IMR-90 (cell line): Measurements from ENCODE around the gene CCNQ. TPM values are rescaled to one million over a fixed set of nuclear protein-coding genes. Genes with fewer than 3 reads are reported as not detected.

Source experiments
- ATAC-seq: fragments of 200-7000 bp; cut with Tn5 transposase; 2 replicates; pipeline ENCODE4 v1.9.1; 2020; ENCODE audit warnings: low read depth, mild to moderate bottlenecking, moderate library complexity
- BruUV-seq: library from RNA; stranded (reverse); fragments of 400-500 nt; replicated peaks from 2 replicates; lab custom pipeline; 2021; lab: Mats Ljungman, UMichigan
- CTCF ChIA-PET: fragments of 300-600 bp; formaldehyde crosslinking; extraction: SDS; loops from one replicate; lab custom pipeline; 2021; ENCODE audit warnings: antibody characterized with exemption; lab: Yijun Ruan, JAX
- POLR2A ChIA-PET: fragments of 300-600 bp; sonication (Branson Sonifier 250); formaldehyde crosslinking; loops from one replicate; lab custom pipeline; 2022; ENCODE audit warnings: antibody characterized with exemption; ENCODE audit not compliant: unreplicated experiment; lab: Charles Lee
- DNase-seq: peaks from one replicate; pipeline ENCODE4 v3.0.0; 2013
- H2AFZ ChIP-seq: replicated peaks from 2 replicates; pipeline ENCODE3; 2013; ENCODE audit warnings: low read length, mild to moderate bottlenecking; ENCODE audit not compliant: poor library complexity
- H2AK5ac ChIP-seq: 2 replicates; pipeline ENCODE4 v1.6.1; 2013; ENCODE audit warnings: low read depth, low read length, inconsistent platforms
- H2AK9ac ChIP-seq: replicated peaks from 2 replicates; pipeline ENCODE3; 2013; ENCODE audit warnings: mild to moderate bottlenecking, low read depth, low read length, moderate library complexity; ENCODE audit not compliant: poor library complexity
- H2BK120ac ChIP-seq: 2 replicates; pipeline ENCODE4 v1.6.1; 2013; ENCODE audit warnings: low read depth, low read length, inconsistent platforms
- H2BK15ac ChIP-seq: 3 replicates; pipeline ENCODE4 v1.6.1; 2013; ENCODE audit warnings: low read depth, low read length, inconsistent platforms
- H2BK20ac ChIP-seq: 2 replicates; pipeline ENCODE4 v1.6.1; 2013; ENCODE audit warnings: low read depth, mild to moderate bottlenecking, inconsistent platforms, low read length, moderate library complexity
- H2BK5ac ChIP-seq: 2 replicates; pipeline ENCODE4 v1.6.1; 2013; ENCODE audit warnings: mild to moderate bottlenecking, low read depth, low read length, inconsistent platforms; ENCODE audit not compliant: poor library complexity, severe bottlenecking
- H3K14ac ChIP-seq: replicated peaks from 2 replicates; pipeline ENCODE4 v1.6.1; 2013; ENCODE audit warnings: low read depth, low read length, inconsistent platforms
- H3K18ac ChIP-seq: 2 replicates; pipeline ENCODE4 v1.6.1; 2013; ENCODE audit warnings: low read depth, low read length, control low read depth
- H3K23ac ChIP-seq: 2 replicates; pipeline ENCODE4 v1.6.1; 2013; ENCODE audit warnings: low read depth, low read length, inconsistent platforms
- H3K27ac ChIP-seq: 2 replicates; pipeline ENCODE4 v1.5.1; 2013; ENCODE audit warnings: mild to moderate bottlenecking, control low read depth, low read length; ENCODE audit not compliant: insufficient read depth
- H3K27me3 ChIP-seq: 2 replicates; pipeline ENCODE4 v1.6.1; 2013; ENCODE audit warnings: low read length; ENCODE audit not compliant: control insufficient read depth, insufficient read depth
- H3K36me3 ChIP-seq: 2 replicates; pipeline ENCODE4 v1.6.1; 2013; ENCODE audit warnings: low read length, mixed read lengths; ENCODE audit not compliant: control insufficient read depth, insufficient read depth
- H3K4ac ChIP-seq: 2 replicates; pipeline ENCODE4 v1.6.1; 2013; ENCODE audit warnings: low read depth, low read length, inconsistent platforms
- H3K4me1 ChIP-seq: 2 replicates; pipeline ENCODE4 v1.6.1; 2013; ENCODE audit warnings: low read length, mixed read lengths; ENCODE audit not compliant: control insufficient read depth, insufficient read depth
- H3K4me2 ChIP-seq: 2 replicates; pipeline ENCODE4 v1.6.1; 2013; ENCODE audit warnings: low read depth, mild to moderate bottlenecking, control low read depth, low read length, moderate library complexity
- H3K4me3 ChIP-seq: 2 replicates; pipeline ENCODE4 v1.5.1; 2013; ENCODE audit warnings: low read depth, mild to moderate bottlenecking, control low read depth, low read length, moderate library complexity; ENCODE audit not compliant: insufficient read depth
- H3K56ac ChIP-seq: 2 replicates; pipeline ENCODE4 v1.6.1; 2013; ENCODE audit warnings: low read length, inconsistent platforms; ENCODE audit not compliant: insufficient read depth; ENCODE audit errors: extremely low read depth
- H3K79me1 ChIP-seq, 2 experiments: 2 replicates each; pipeline ENCODE4 v1.6.1; 2013; ENCODE audit warnings: low read length in 2 of 2, inconsistent platforms in 1 of 2, low read depth in 1 of 2
- H3K9ac ChIP-seq: 2 replicates; pipeline ENCODE4 v1.6.1; 2013; ENCODE audit warnings: low read depth, low read length, control low read depth
- H3K9me1 ChIP-seq: 2 replicates; pipeline ENCODE4 v1.6.1; 2013; ENCODE audit warnings: low read length, inconsistent platforms; ENCODE audit not compliant: insufficient read depth
- H3K9me3 ChIP-seq: 2 replicates; pipeline ENCODE4 v1.6.1; 2013; ENCODE audit warnings: low read length; ENCODE audit not compliant: control insufficient read depth, insufficient read depth
- H4K20me1 ChIP-seq: 2 replicates; pipeline ENCODE4 v1.6.1; 2013; ENCODE audit warnings: low read length, inconsistent platforms; ENCODE audit not compliant: insufficient read depth
- H4K5ac ChIP-seq: 2 replicates; pipeline ENCODE4 v1.6.1; 2013; ENCODE audit warnings: mild to moderate bottlenecking, low read depth, low read length, control low read depth
- H4K8ac ChIP-seq, 2 experiments: 2 replicates each; pipeline ENCODE4 v1.6.1; 2013; ENCODE audit warnings: low read depth in 2 of 2, low read length in 2 of 2, control low read depth in 1 of 2, inconsistent platforms in 1 of 2
- H4K91ac ChIP-seq: 2 replicates; pipeline ENCODE4 v1.6.1; 2013; ENCODE audit warnings: low read depth, low read length, inconsistent platforms; ENCODE audit not compliant: insufficient read depth
- CHD1 ChIP-seq: IDR thresholded peaks from 2 replicates; pipeline ENCODE4 v1.6.1; 2012; ENCODE audit warnings: low read depth, low read length, improper control_type of control experiment
- FOS ChIP-seq: fragments of 150-350 bp; IDR thresholded peaks from 2 replicates; pipeline ENCODE4 v1.6.1; 2016; ENCODE audit warnings: low read depth, low read length
- MAZ ChIP-seq: IDR thresholded peaks from 2 replicates; pipeline ENCODE4 v1.6.1; 2012; ENCODE audit warnings: low read depth, mild to moderate bottlenecking, low read length, improper control_type of control experiment, moderate library complexity, borderline replicate concordance
- MXI1 ChIP-seq: IDR thresholded peaks from 2 replicates; pipeline ENCODE4 v1.6.1; 2012; ENCODE audit warnings: low read depth, mild to moderate bottlenecking, low read length, moderate library complexity, borderline replicate concordance
- NFE2L2 ChIP-seq: fragments of 150-350 bp; IDR thresholded peaks from 2 replicates; pipeline ENCODE4 v1.6.1; 2016; ENCODE audit warnings: low read depth, mild to moderate bottlenecking, low read length
- POLR2A ChIP-seq: IDR thresholded peaks from 2 replicates; pipeline ENCODE4 v1.6.1; 2012; ENCODE audit warnings: mild to moderate bottlenecking, low read depth, low read length
- RAD21 ChIP-seq: IDR thresholded peaks from 2 replicates; pipeline ENCODE4 v1.6.1; 2012; ENCODE audit warnings: low read length, improper control_type of control experiment
- RCOR1 ChIP-seq: IDR thresholded peaks from 2 replicates; pipeline ENCODE4 v1.6.1; 2012; ENCODE audit warnings: mild to moderate bottlenecking, low read length, improper control_type of control experiment; ENCODE audit not compliant: insufficient replicate concordance
- RFX5 ChIP-seq: IDR thresholded peaks from 2 replicates; pipeline ENCODE4 v1.8.0; 2012; ENCODE audit warnings: low read depth, mild to moderate bottlenecking, low read length, moderate library complexity
- WGBS, 2 experiments: methylation state at CpG; one replicate each; pipeline versions ENCODE4 v1.1.5 to v1.1.7; 2013; ENCODE audit warnings: missing lambda C conversion rate in 2 of 2; ENCODE audit not compliant: insufficient read length in 1 of 2; ENCODE audit errors: extremely low coverage in 2 of 2; 5-methylcytosine and 5-hydroxymethylcytosine counted together
- dilution Hi-C: fragments of 300-500 bp; cut with HindIII; formaldehyde crosslinking; loops from one replicate; pipeline ENCODE4 v1.14.3; 2018; ENCODE audit warnings: low sequenced_read_pairs; ENCODE audit not compliant: unreplicated experiment
- in situ Hi-C: fragments of 300-500 bp; cut with MboI; formaldehyde crosslinking; loops from 3 replicates; pipeline ENCODE4 v1.14.3; 2019; ENCODE audit warnings: low sequenced_read_pairs, inconsistent platforms, mixed read lengths
- intact Hi-C: fragments of 100-400 bp; cut with micrococcal nuclease; formaldehyde crosslinking; loops from 2 replicates; pipeline ENCODE4 v1.10.0; 2022
- polyA plus RNA-seq, 3 experiments: library from polyadenylated mRNA; depleted of rRNA; stranded (reverse); fragments of >200 nt; gene quantifications; 2 replicates each; pipeline ENCODE4 v1.2.3, GENCODE V29; 2012; ENCODE audit warnings: low replicate concordance in 1 of 3
- total RNA-seq: library from RNA; depleted of rRNA; stranded (reverse); fragments of >200 nt; gene quantifications from 2 replicates; pipeline ENCODE4 v1.2.3, GENCODE V29; 2012
- TF ChIP-seq, protein P1 (sequence below): conservative IDR thresholded peaks from 2 replicates; pipeline ENCODE4 v1.5.1; 2012; ENCODE audit warnings: mild to moderate bottlenecking, low read depth, low read length, improper control_type of control experiment
- TF ChIP-seq, protein P2 (sequence below): fragments of 150-350 bp; IDR thresholded peaks from 2 replicates; pipeline ENCODE4 v1.6.1; 2016; ENCODE audit warnings: low read depth, mild to moderate bottlenecking, low read length, moderate library complexity, borderline replicate concordance
- TF ChIP-seq, protein P3 (sequence below): fragments of 150-350 bp; IDR thresholded peaks from 2 replicates; pipeline ENCODE4 v1.6.1; 2017; ENCODE audit warnings: mild to moderate bottlenecking, antibody characterized with exemption, low read length, low read depth

CCNQ gene
- total and polyA plus RNA-seq, 2 of the 4 experiments (the other 2 are of a cell fraction) = 27.6 to 35.2 TPM

DNA sequence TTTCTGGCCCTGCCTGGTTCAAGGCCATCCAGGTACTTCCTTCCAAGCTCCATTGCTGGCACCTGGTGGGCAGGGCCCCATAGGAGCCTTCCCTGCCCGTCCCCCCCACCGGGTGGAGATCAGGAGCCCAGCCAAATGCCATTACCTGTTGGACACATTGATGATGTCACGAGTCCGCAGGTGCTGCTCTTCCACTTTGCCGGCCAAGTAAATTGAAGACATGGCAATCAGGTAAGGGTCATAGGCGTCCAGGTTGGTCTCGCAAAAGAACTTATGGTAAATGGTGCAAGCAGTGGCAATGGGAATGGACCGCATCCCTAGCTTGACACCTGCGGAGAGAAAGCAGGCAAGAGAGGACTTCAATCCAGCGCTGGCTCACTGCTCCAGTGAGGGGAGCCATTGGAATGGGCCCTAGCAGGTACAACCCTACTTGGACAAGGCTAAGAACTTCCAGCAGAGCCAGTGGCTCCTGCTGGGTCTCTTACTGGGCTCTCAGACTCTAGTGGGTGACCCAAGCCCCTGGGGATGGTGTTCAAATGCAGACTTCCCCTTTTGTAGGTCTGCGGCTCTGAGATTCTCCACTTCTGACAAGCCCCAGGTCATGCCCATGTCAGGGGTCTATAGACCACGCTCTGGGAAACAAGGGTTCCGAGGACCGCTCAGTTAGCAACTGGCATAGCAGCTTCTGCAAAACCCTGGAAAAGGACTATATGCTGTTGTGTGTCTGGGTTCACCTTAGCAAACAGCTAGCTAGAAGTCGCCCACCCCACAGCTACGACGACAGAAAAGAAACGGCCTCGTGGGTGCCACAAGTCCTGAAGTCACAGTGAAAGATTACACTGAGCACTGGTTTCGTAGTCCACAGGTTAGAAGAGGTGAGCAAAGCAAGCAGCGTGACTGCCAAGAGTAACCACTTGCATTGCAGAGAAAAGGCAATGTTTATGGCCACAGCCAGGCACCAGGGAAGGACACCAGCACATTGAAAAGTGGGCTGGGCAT lies 2.8 kb downstream of the CCNQ start:
- DNase-seq (no peak), ATAC-seq (no peak)
- intact Hi-C loops (no loop called here), in situ Hi-C loops (no loop called here), dilution Hi-C loops (no loop called here)
- Histone ChIP-seq H3K79me1 (peaks cover 6 to 22% of the 10 kb centered on the region in 2 experiments; a peak in 3 of 4 replicates), H4K91ac (no peak overlapping the region), H3K27me3 (no peaks in the 10 kb centered on the region), H2BK5ac (no peak overlapping the region), H4K8ac (no peak overlapping the region), H3K4me3 (no peak overlapping the region), H3K4ac (no peak overlapping the region), H2BK120ac (no peak overlapping the region), H3K9me3 (peaks cover 2% of the 10 kb centered on the region; the same call in 1 of the 2 replicates), H4K5ac (no peak overlapping the region), H3K4me1 (0 out of 2 replicates have a peak, but pooled peaks cover 3% of the 10 kb centered on the region), H3K9ac (no peak overlapping the region), H2BK15ac (no peak overlapping the region), H3K36me3 (peaks cover 14% of the 10 kb centered on the region), H3K9me1 (no peaks in the 10 kb centered on the region), H3K23ac (no peak overlapping the region), H2BK20ac (no peak overlapping the region), H3K4me2 (no peak overlapping the region), H2AK5ac (no peak overlapping the region), H4K20me1 (peaks cover 20% of the 10 kb centered on the region; the same call in 1 of the 2 replicates), H3K56ac (no peak overlapping the region), H2AK9ac (no peak overlapping the region), H3K18ac (no peak overlapping the region), H3K27ac (no peak overlapping the region), H2AFZ (no peak overlapping the region), H3K14ac (no peak overlapping the region)
- TF ChIP-seq, protein P1, sequence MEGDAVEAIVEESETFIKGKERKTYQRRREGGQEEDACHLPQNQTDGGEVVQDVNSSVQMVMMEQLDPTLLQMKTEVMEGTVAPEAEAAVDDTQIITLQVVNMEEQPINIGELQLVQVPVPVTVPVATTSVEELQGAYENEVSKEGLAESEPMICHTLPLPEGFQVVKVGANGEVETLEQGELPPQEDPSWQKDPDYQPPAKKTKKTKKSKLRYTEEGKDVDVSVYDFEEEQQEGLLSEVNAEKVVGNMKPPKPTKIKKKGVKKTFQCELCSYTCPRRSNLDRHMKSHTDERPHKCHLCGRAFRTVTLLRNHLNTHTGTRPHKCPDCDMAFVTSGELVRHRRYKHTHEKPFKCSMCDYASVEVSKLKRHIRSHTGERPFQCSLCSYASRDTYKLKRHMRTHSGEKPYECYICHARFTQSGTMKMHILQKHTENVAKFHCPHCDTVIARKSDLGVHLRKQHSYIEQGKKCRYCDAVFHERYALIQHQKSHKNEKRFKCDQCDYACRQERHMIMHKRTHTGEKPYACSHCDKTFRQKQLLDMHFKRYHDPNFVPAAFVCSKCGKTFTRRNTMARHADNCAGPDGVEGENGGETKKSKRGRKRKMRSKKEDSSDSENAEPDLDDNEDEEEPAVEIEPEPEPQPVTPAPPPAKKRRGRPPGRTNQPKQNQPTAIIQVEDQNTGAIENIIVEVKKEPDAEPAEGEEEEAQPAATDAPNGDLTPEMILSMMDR = no peak
- TF ChIP-seq RCOR1 = no peak
- TF ChIP-seq FOS = no peak
- TF ChIP-seq RAD21 = no peak
- TF ChIP-seq POLR2A = no peak
- TF ChIP-seq, protein P2, sequence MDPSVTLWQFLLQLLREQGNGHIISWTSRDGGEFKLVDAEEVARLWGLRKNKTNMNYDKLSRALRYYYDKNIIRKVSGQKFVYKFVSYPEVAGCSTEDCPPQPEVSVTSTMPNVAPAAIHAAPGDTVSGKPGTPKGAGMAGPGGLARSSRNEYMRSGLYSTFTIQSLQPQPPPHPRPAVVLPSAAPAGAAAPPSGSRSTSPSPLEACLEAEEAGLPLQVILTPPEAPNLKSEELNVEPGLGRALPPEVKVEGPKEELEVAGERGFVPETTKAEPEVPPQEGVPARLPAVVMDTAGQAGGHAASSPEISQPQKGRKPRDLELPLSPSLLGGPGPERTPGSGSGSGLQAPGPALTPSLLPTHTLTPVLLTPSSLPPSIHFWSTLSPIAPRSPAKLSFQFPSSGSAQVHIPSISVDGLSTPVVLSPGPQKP = no peak
- TF ChIP-seq RFX5 = no peak
- no peak for TF ChIP-seq MXI1
- TF ChIP-seq, protein P3, sequence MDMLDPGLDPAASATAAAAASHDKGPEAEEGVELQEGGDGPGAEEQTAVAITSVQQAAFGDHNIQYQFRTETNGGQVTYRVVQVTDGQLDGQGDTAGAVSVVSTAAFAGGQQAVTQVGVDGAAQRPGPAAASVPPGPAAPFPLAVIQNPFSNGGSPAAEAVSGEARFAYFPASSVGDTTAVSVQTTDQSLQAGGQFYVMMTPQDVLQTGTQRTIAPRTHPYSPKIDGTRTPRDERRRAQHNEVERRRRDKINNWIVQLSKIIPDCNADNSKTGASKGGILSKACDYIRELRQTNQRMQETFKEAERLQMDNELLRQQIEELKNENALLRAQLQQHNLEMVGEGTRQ = no peak
- TF ChIP-seq NFE2L2 = no peak
- no peak for TF ChIP-seq MAZ
- no peak for TF ChIP-seq CHD1
- 83% methylated on average over 14 of the region's 21 CpGs; no CpG with 5 or more reads in 1 of the 2 experiments for WGBS, 2 experiments
- ChIA-PET CTCF (interaction anchor here (1.0 kb wide), 1 partner anchor 9 kb away, joined by 4 read pairs; no protein-coding TSS in a partner anchor), POLR2A (no interaction called here)
- BruUV-seq = no TSS peak
